Measurements from ENCODE around the gene IL4R.

DNA sequence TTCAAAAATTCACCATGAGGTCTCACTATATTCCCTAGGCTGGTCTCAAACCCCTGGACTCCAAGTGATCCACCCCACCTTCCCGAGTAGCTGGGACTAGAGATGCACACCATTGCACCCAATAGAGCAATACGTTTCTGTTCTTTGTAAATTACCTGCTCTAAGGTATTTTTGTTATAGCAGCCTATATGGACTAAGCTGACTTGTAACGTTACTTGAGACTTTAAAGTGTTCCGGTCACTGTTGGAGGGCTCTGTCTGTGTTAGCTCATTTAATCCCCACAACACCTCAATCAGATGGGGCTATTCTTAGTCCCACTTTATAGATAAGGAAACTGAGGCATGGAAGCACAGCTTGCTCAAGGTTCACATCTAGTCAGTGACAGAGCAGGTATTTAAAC, 25.4 kb downstream of the IL4R start:
- TF ChIP-seq, protein P1, sequence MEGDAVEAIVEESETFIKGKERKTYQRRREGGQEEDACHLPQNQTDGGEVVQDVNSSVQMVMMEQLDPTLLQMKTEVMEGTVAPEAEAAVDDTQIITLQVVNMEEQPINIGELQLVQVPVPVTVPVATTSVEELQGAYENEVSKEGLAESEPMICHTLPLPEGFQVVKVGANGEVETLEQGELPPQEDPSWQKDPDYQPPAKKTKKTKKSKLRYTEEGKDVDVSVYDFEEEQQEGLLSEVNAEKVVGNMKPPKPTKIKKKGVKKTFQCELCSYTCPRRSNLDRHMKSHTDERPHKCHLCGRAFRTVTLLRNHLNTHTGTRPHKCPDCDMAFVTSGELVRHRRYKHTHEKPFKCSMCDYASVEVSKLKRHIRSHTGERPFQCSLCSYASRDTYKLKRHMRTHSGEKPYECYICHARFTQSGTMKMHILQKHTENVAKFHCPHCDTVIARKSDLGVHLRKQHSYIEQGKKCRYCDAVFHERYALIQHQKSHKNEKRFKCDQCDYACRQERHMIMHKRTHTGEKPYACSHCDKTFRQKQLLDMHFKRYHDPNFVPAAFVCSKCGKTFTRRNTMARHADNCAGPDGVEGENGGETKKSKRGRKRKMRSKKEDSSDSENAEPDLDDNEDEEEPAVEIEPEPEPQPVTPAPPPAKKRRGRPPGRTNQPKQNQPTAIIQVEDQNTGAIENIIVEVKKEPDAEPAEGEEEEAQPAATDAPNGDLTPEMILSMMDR (IDR thresholded peaks at IDR 0.05 in 2 of 3, conservative IDR thresholded peaks at IDR 0.05 in 1 of 3; ENCODE audit: borderline replicate concordance in 1 of 3, insufficient read depth in 1 of 3, low read depth in 2 of 3, low read length in 2 of 3): no peak
- no peak for TF ChIP-seq TCF7L2 (IDR thresholded peaks at IDR 0.05; ENCODE audit: borderline replicate concordance, extremely low read depth, insufficient read depth, insufficient read length)
- TF ChIP-seq POLR2A (IDR thresholded peaks at IDR 0.05; ENCODE audit: borderline replicate concordance, extremely low read depth, insufficient read depth, insufficient read length): no peak
- no peak for TF ChIP-seq ZFX (IDR thresholded peaks at IDR 0.05)
- TF ChIP-seq EZH2phosphoT487 (IDR thresholded peaks at IDR 0.05; ENCODE audit: borderline replicate concordance): no peak
- TF ChIP-seq JUND (IDR thresholded peaks at IDR 0.05): no peak
- TF ChIP-seq POLR2AphosphoS5 (IDR thresholded peaks at IDR 0.05; ENCODE audit: low read depth, low read length): no peak
- no peak for TF ChIP-seq SP1 (IDR thresholded peaks at IDR 0.05; ENCODE audit: low read depth)
- no peak for TF ChIP-seq CBX3 (IDR thresholded peaks at IDR 0.05; ENCODE audit: low read depth)
- no peak for TF ChIP-seq YY1 (IDR thresholded peaks at IDR 0.05; ENCODE audit: extremely low read depth, insufficient replicate concordance, low read depth, low read length)
